SK-N-SH (cell line): ENCODE results near the gene MGLL. TPM values are rescaled to one million over a fixed set of nuclear protein-coding genes. Genes with fewer than 3 reads are reported as not detected.

Experiments used
- CTCF ChIA-PET: fragments of 300-600, 350-600 bp; formaldehyde crosslinking; extraction: SDS; loops from one replicate; lab custom pipeline; 2021; lab: Yijun Ruan, JAX
- POLR2A ChIA-PET: fragments of 350-600 bp; sonication (Branson Sonifier 250); formaldehyde crosslinking; extraction: SDS; loops from one replicate; lab custom pipeline; 2020; ENCODE audit warnings: antibody characterized with exemption, inconsistent platforms; lab: Yijun Ruan, JAX
- DNase-seq: peaks from one replicate; pipeline ENCODE4 v3.0.0; 2012
- H2AFZ ChIP-seq: fragments of 200-600 bp; sonication (generic); 2 replicates; pipeline ENCODE4 v1.8.1; 2016; ENCODE audit warnings: antibody characterized with exemption, mild to moderate bottlenecking, low read depth
- H3F3A ChIP-seq: fragments of 200-600 bp; sonication (generic); replicated peaks from 2 replicates; pipeline ENCODE3; 2016; ENCODE audit warnings: antibody characterized with exemption, mild to moderate bottlenecking; ENCODE audit not compliant: insufficient read depth
- H3K27ac ChIP-seq, 2 experiments: fragments of 200-500 bp in 1 of 2; fragments of 200-600 bp in 1 of 2; sonication (Bioruptor generic) in 1 of 2; sonication (generic), shearing (Covaris generic) in 1 of 2; 2 replicates each; pipeline versions ENCODE4 v1.5.1 to v1.6.1; 2014 to 2016; ENCODE audit warnings: low read depth in 2 of 2, inconsistent platforms in 1 of 2, low read length in 1 of 2, mild to moderate bottlenecking in 1 of 2, mixed read lengths in 1 of 2
- H3K27me3 ChIP-seq: fragments of 200-600 bp; sonication (generic), shearing (Covaris generic); 2 replicates; pipeline ENCODE4 v1.6.1; 2016; ENCODE audit warnings: mixed run types; ENCODE audit not compliant: insufficient read depth
- H3K36me3 ChIP-seq, 2 experiments: fragments of 200-500 bp in 1 of 2; fragments of 200-600 bp in 1 of 2; sonication (Bioruptor generic) in 1 of 2; sonication (generic) in 1 of 2; replicated peaks in 1 of 2; 2 replicates each; pipeline versions ENCODE3 to v1.5.1; 2014 to 2016; ENCODE audit warnings: low read length in 1 of 2, mild to moderate bottlenecking in 1 of 2; ENCODE audit not compliant: insufficient read depth in 2 of 2, control insufficient read depth in 1 of 2
- H3K4me1 ChIP-seq, 2 experiments: fragments of 200-500 bp in 1 of 2; fragments of 200-600 bp in 1 of 2; sonication (Bioruptor generic) in 1 of 2; sonication (generic), shearing (Covaris generic) in 1 of 2; 2 replicates each; pipeline versions ENCODE4 v1.5.1 to v1.6.1; 2014 to 2016; ENCODE audit warnings: low read depth in 1 of 2, low read length in 1 of 2, mixed run types in 1 of 2; ENCODE audit not compliant: insufficient read depth in 2 of 2, control insufficient read depth in 1 of 2
- H3K4me2 ChIP-seq: fragments of 200-600 bp; sonication (generic), shearing (Covaris generic); 2 replicates; pipeline ENCODE4 v1.6.1; 2017; ENCODE audit warnings: mixed run types
- H3K4me3 ChIP-seq, 2 experiments: fragments of 200-500 bp in 1 of 2; fragments of 200-600 bp in 1 of 2; sonication (Bioruptor generic) in 1 of 2; sonication (generic), shearing (Covaris generic) in 1 of 2; 2 replicates each; pipeline versions ENCODE4 v1.5.1 to v1.8.1; 2014 to 2016; ENCODE audit warnings: low read depth in 2 of 2, inconsistent platforms in 1 of 2, low read length in 1 of 2, mild to moderate bottlenecking in 1 of 2, mixed read lengths in 1 of 2, moderate library complexity in 1 of 2
- H3K79me2 ChIP-seq: fragments of 200-600 bp; sonication (generic); 2 replicates; pipeline ENCODE4 v1.8.1; 2017; ENCODE audit warnings: mild to moderate bottlenecking; ENCODE audit not compliant: insufficient read depth
- H3K9ac ChIP-seq: fragments of 200-600 bp; sonication (generic); 2 replicates; pipeline ENCODE4 v1.6.1; 2017; ENCODE audit warnings: mixed run types
- H3K9me2 ChIP-seq: fragments of 200-600 bp; sonication (generic); 2 replicates; pipeline ENCODE4 v1.6.1; 2017; ENCODE audit warnings: mixed run types
- H3K9me3 ChIP-seq: fragments of 200-600 bp; sonication (generic); 2 replicates; pipeline ENCODE4 v1.6.1; 2017; ENCODE audit warnings: mixed run types, mild to moderate bottlenecking, moderate library complexity
- H4K20me1 ChIP-seq: fragments of 200-600 bp; sonication (generic); 2 replicates; pipeline ENCODE4 v1.6.1; 2017; ENCODE audit warnings: mild to moderate bottlenecking, mixed run types; ENCODE audit not compliant: insufficient read depth
- CHD2 ChIP-seq: fragments of 150-350 bp; IDR thresholded peaks from 2 replicates; pipeline ENCODE4 v1.6.1; 2018; ENCODE audit warnings: low read length; ENCODE audit not compliant: partially characterized antibody
- CTCF ChIP-seq: fragments of 200-600 bp; sonication (generic); IDR thresholded peaks from 2 replicates; pipeline ENCODE4 v1.6.1; 2017; ENCODE audit warnings: antibody characterized with exemption, mild to moderate bottlenecking, moderate library complexity
- FOXJ3 ChIP-seq: sonication (generic); formaldehyde crosslinking; IDR thresholded peaks from 2 replicates; pipeline ENCODE4 v1.5.1; 2020; ENCODE audit warnings: mild to moderate bottlenecking, missing genetic modification reagents
- FOXM1 ChIP-seq: IDR thresholded peaks from 2 replicates; pipeline ENCODE4 v1.4.0; 2012; ENCODE audit warnings: low read depth, mild to moderate bottlenecking
- GATA2 ChIP-seq: sonication (generic); formaldehyde crosslinking; IDR thresholded peaks from 2 replicates; pipeline ENCODE4 v1.5.0; 2020; ENCODE audit warnings: mild to moderate bottlenecking, missing genetic modification reagents
- IRF3 ChIP-seq: fragments of 150-350 bp; IDR thresholded peaks from 2 replicates; pipeline ENCODE4 v1.6.1; 2016; ENCODE audit warnings: mild to moderate bottlenecking, low read depth, low read length
- JUND ChIP-seq: IDR thresholded peaks from 2 replicates; pipeline ENCODE4 v1.4.0; 2012
- MAX ChIP-seq: IDR thresholded peaks from 2 replicates; pipeline ENCODE4 v1.4.0; 2012; ENCODE audit warnings: low read depth
- PBX3 ChIP-seq: IDR thresholded peaks from 2 replicates; pipeline ENCODE4; 2012
- RCOR1 ChIP-seq: fragments of 150-350 bp; IDR thresholded peaks from 2 replicates; pipeline ENCODE4 v1.6.1; 2017; ENCODE audit warnings: antibody characterized with exemption, low read length
- REST ChIP-seq: IDR thresholded peaks from 2 replicates; pipeline ENCODE4 v1.6.1; 2012; ENCODE audit warnings: mild to moderate bottlenecking, low read depth, low read length, moderate library complexity
- RFX5 ChIP-seq: IDR thresholded peaks from 2 replicates; pipeline ENCODE4 v1.6.1; 2012; ENCODE audit warnings: mild to moderate bottlenecking, improper control_type of control experiment, low read length
- TCF12 ChIP-seq: IDR thresholded peaks from 2 replicates; pipeline ENCODE4 v1.4.0; 2012
- USF1 ChIP-seq: IDR thresholded peaks from 2 replicates; pipeline ENCODE4 v1.4.0; 2012; ENCODE audit warnings: low read depth, borderline replicate concordance
- ZBTB33 ChIP-seq: IDR thresholded peaks from 2 replicates; pipeline ENCODE4 v1.4.0; 2012; ENCODE audit warnings: low read depth, borderline replicate concordance
- WGBS: methylation state at CpG from one replicate; pipeline ENCODE4 v1.1.6; 2017; ENCODE audit warnings: low lambda C conversion rate; 5-methylcytosine and 5-hydroxymethylcytosine counted together
- polyA plus RNA-seq, 3 experiments: library from polyadenylated mRNA; depleted of rRNA; stranded (reverse); fragments of >200 nt; gene quantifications; 2 replicates each; pipeline ENCODE4 v1.2.3, GENCODE V29; 2012

The MGLL gene
- polyA plus RNA-seq, 1 of the 3 experiments (the other 2 are of a cell fraction) = 2.2 TPM

- H3K9me2 ChIP-seq = no peaks in the 10 kb centered on the region
- CTCF ChIA-PET = interaction anchor here (0.7 to 2.9 kb wide), 7 partner anchors 9 to 122 kb away, joined by 3 to 10 read pairs (median 3); no protein-coding TSS in a partner anchor
- H4K20me1 ChIP-seq = no peaks in the 10 kb centered on the region
- peaks cover 0 to 7% of the 10 kb centered on the region in 2 experiments; a peak in 2 of 4 replicates for H3K4me1 ChIP-seq
- POLR2A ChIA-PET = no interaction called here
- no peak overlapping the region for H3K27ac ChIP-seq
- H3K9me3 ChIP-seq = no peaks in the 10 kb centered on the region
- no peaks in the 10 kb centered on the region for H3F3A ChIP-seq
- H3K9ac ChIP-seq = no peak overlapping the region
- TF ChIP-seq CHD2 (no peak), TCF12 (no peak), REST (no peak), CTCF (no peak), GATA2 (no peak), RFX5 (no peak), ZBTB33 (no peak), FOXJ3 (CRISPR knock-in tag) (no peak), PBX3 (no peak), FOXM1 (no peak), RCOR1 (no peak), USF1 (no peak), MAX (no peak), JUND (no peak), IRF3 (no peak)
- H3K79me2 ChIP-seq = no peaks in the 10 kb centered on the region
- no peak overlapping the region for H3K4me3 ChIP-seq
- peaks cover 0 to 12% of the 10 kb centered on the region in 2 experiments for H3K36me3 ChIP-seq
- no peak overlapping the region for H2AFZ ChIP-seq
- 93% methylated on average over 5 of the region's 5 CpGs for WGBS
- H3K4me2 ChIP-seq = no peak overlapping the region
- H3K27me3 ChIP-seq = no peaks in the 10 kb centered on the region
- no peak for DNase-seq
Observed at GRCh38 chr3:127663151-127663550, 159.2 kb downstream of the MGLL start.
